GM10847 (cell line): ENCODE results near the gene TMEM259.

Experiments used
- POLR2A ChIP-seq: IDR thresholded peaks from 2 replicates; pipeline ENCODE4 v1.6.1; 2011; ENCODE audit not compliant: insufficient read length; ENCODE audit errors: extremely low read depth

TMEM259 gene

DNA sequence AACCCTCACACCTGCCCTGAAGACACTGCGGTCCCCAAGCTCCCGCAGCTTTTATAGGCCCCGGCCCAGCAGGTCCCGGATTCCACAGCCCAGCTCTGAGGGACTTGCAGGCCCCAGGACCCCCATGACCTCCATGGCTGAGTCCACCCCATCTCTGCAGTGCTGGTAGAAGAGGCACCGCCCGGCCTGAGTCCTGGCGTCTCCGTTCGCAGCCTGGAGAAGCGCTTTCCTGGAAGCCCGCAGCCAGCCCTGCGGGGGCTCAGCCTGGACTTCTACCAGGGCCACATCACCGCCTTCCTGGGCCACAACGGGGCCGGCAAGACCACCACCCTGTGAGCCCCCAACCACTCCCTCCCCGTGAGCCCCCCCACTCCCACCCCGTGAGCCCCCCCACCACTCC is 28.2 kb upstream of the TMEM259 start:
- TF ChIP-seq POLR2A = no peak

- TF ChIP-seq POLR2A = no peak
Measured at GRCh38 chr19:1047696-1048147, 26.8 kb upstream of the TMEM259 start.

DNA sequence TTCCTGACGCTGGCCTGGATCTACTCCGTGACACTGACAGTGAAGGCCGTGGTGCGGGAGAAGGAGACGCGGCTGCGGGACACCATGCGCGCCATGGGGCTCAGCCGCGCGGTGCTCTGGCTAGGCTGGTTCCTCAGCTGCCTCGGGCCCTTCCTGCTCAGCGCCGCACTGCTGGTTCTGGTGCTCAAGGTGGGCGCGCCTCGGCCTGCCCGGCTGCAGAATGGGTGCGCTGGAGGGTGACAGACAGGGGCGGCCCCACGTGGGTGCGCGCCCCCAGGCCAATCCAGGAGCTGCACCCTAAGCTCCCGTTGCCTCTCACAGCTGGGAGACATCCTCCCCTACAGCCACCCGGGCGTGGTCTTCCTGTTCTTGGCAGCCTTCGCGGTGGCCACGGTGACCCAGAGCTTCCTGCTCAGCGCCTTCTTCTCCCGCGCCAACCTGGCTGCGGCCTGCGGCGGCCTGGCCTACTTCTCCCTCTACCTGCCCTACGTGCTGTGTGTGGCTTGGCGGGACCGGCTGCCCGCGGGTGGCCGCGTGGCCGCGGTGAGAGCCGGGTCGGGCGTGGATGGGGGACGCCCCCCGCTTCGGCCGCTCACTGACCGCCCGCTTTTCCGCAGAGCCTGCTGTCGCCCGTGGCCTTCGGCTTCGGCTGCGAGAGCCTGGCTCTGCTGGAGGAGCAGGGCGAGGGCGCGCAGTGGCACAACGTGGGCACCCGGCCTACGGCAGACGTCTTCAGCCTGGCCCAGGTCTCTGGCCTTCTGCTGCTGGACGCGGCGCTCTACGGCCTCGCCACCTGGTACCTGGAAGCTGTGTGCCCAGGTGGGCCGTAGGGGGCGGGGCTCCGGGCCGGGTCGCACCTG is 26.1 kb upstream of the TMEM259 start:
- no peak for TF ChIP-seq POLR2A

DNA sequence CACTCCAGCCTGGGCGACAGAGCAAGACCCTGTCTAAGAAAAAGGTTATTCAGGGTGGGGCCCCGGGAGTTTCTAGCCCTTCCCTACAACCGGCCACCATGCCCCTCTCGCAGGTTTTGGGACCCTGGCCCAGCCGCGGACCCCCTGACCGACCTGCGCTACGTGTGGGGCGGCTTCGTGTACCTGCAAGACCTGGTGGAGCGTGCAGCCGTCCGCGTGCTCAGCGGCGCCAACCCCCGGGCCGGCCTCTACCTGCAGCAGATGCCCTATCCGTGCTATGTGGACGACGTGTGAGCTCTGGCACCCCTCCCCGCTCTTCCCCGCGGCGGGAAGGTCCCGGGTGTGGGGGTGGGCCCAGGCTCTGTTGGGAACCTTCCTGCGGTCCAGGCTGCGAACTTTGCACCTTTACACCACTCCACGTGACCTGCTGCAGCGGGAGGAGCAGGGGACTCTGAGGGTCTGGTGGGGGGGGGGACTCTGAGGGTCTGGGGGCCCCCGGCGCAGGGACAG is 25.2 kb upstream of the TMEM259 start:
- no peak for TF ChIP-seq POLR2A

DNA sequence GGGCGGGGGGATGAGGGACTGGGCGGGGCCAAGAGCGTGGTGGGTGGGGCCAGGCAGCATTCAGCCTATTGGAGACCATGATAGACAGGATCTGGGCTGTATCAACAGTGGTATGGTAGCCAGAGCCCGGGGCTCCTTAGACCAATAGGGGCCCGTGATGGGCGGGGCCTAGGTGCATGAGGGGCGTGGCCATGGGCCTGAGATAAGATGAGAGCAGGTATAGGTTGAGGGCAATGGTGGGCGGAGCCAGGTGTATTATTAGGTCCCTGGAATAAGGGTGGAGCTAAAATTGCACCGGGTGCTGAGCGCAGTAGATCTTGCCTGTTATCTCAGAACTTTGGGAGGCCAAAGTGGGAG is 24.3 kb upstream of the TMEM259 start:
- no peak for TF ChIP-seq POLR2A

- TF ChIP-seq POLR2A = no peak
Measured at GRCh38 chr19:1042689-1043511, 22.0 kb upstream of the TMEM259 start.

GRCh38 chr19:1041835-1042685 is 21.1 kb upstream of the TMEM259 start:
- no peak for TF ChIP-seq POLR2A

GRCh38 chr19:1041272-1041834 is 20.4 kb upstream of the TMEM259 start:
- no peak for TF ChIP-seq POLR2A

GRCh38 chr19:1040476-1041271 is 19.8 kb upstream of the TMEM259 start:
- no peak for TF ChIP-seq POLR2A

DNA sequence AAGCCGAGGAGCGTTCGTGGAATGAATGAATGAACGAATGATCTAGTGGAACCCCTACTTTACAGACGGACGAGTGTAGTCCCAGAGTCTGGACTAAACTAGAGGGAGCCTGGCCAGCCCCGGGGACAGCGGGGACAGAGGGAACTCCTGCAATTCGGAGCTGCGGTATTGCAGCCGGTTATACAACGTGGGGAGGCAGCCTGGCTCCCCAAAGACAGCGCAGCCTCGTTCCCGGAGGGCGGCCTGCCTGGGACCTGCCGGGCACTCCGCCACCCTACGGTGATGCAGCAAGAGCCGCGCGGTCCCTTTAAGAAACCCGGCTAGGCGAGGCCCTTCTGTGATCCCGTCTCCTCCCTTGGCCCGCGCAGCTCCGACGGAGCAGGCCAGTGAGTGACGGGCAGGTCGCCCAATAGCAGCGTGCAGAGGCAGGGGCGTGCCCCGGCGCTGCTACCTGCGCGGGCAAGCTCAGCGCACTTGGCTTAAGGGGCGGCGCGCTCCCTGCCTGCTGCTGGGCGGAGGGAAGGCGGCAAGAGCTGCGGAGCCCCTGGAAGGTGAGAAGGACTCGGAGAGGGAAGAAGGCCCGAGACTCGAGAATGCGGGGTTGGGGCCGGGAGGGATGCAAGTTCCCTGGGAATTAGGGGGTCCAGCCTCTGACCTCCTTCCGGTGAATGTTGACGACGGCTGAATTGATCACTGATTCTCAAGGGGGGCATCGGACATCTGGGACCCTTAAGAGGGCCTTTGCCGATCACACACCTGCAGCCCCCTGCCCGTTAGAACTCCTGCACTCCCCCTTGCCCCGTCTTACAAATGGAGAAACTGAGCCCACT is 18.9 kb upstream of the TMEM259 start, which contains the start of gene ABCA7:
Gene ABCA7, plus strand, starts transcription at position 462 of the 830 bp plus-strand sequence. CDS start 1,255 bp downstream, outside the sequence.
- TF ChIP-seq POLR2A = no peak

DNA sequence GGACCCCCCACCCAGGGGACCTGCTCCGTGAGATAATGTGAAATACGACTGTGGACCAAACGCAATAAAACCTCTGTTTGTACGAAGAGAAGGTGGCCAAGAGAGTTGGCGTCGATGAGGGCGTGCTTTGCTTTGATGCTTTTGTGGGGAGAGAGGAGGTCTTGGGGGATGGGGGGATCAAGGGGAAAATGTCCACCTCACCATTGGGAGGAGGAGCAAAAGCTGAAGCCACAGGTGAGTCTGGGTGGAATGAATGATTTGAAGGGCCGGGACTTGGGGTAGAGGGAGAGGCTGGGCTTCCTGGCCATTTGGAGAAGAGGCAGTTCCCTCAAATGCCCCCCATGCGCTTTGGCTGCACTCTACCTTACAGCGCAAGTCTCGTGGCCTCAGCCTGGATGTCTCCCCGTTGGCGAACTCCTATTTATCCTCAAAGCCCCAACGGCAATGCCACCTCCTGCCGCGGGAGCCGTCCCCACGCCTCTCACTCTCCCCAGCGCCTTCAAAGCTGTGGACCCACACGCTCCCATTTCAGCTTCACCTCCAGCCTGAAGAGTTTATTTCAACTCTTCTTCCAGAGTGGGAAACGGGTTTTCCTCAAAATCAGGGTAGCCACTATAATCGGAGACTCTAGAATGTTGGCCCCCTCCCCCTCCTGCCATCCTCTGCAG is 18.2 kb upstream of the TMEM259 start:
- TF ChIP-seq POLR2A = no peak

GRCh38 chr19:1037621-1038064 is 16.7 kb upstream of the TMEM259 start:
- no peak for TF ChIP-seq POLR2A
